ENCODE data around the gene KCNJ12.

The KCNJ12 gene

GRCh38 chr17:21365016-21365415, 11.1 kb upstream of the KCNJ12 start:
- Histone ChIP-seq H3K27ac (no peak overlapping the region), H3K9me3 (ENCODE audit: low read depth, low read length) (no peaks in the 10 kb centered on the region), H3K36me3 (ENCODE audit: insufficient read depth, low read length) (no peaks in the 10 kb centered on the region), H3K4me3 (no peak overlapping the region), H3K9ac (ENCODE audit: insufficient read length) (no peak overlapping the region)
- TF ChIP-seq POLR2AphosphoS5 (IDR thresholded peaks at IDR 0.05; ENCODE audit: borderline replicate concordance, low read depth, low read length) (no peak), EZH2 (IDR thresholded peaks at IDR 0.05) (no peak), FOXP2 (optimal IDR thresholded peaks at IDR 0.05; ENCODE audit: control extremely low read depth, extremely low read length, insufficient read depth) (no peak)
- no peak for DNase-seq (ENCODE audit: low read depth, low spot score)

DNA sequence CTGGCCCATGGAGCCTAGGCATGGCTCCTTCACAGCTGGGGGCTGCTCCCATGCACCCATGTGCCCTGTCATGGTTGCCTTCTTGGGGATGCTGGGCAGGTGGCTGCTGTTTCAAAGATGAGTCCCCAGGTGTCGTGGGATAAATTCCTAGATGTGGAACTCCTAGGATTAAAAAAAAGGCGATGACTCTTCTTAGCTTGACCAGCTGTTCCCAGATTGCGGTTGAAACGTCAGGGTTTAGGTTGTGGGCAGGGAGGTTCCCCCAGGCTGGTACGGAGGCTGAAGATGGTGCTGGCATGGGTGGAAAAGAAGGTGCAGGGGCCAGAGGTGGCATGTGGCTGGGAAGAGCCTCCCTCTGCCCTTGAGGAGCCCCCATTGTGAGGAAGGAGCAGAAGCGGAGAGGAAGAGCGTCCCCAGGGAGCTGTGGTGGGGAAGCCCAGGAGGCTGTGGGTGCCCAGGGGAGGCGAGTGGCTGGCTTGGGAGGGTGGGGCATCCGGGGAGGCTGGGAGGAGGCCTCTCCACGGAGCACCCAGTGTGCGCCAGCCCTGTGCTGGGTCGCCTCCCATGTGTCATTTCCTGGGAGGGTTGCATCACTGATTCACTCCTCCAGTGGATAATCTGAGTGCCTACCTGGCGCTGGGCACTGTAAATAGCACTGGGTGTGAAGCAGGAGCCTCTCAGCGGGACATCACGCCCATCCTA, 7.5 kb upstream of the KCNJ12 start:
- Histone ChIP-seq H3K9me3 (ENCODE audit: low read depth, low read length) (no peaks in the 10 kb centered on the region), H3K4me3 (no peak overlapping the region), H3K9ac (ENCODE audit: insufficient read length) (no peak overlapping the region), H3K36me3 (ENCODE audit: insufficient read depth, low read length) (no peaks in the 10 kb centered on the region), H3K27ac (no peak overlapping the region)
- no peak for DNase-seq (ENCODE audit: low read depth, low spot score)
- TF ChIP-seq EZH2 (IDR thresholded peaks at IDR 0.05) (no peak), POLR2AphosphoS5 (IDR thresholded peaks at IDR 0.05; ENCODE audit: borderline replicate concordance, low read depth, low read length) (no peak), FOXP2 (optimal IDR thresholded peaks at IDR 0.05; ENCODE audit: control extremely low read depth, extremely low read length, insufficient read depth) (no peak)

GRCh38 chr17:21369395-21369794, 6.8 kb upstream of the KCNJ12 start:
- Histone ChIP-seq H3K36me3 (ENCODE audit: insufficient read depth, low read length) (no peaks in the 10 kb centered on the region), H3K4me3 (no peak overlapping the region), H3K9me3 (ENCODE audit: low read depth, low read length) (no peaks in the 10 kb centered on the region), H3K9ac (ENCODE audit: insufficient read length) (no peak overlapping the region), H3K27ac (no peak overlapping the region)
- TF ChIP-seq FOXP2 (optimal IDR thresholded peaks at IDR 0.05; ENCODE audit: control extremely low read depth, extremely low read length, insufficient read depth) (no peak), POLR2AphosphoS5 (IDR thresholded peaks at IDR 0.05; ENCODE audit: borderline replicate concordance, low read depth, low read length) (no peak), EZH2 (IDR thresholded peaks at IDR 0.05) (no peak)
- DNase-seq (ENCODE audit: low read depth, low spot score), result no peak

- DNase-seq (ENCODE audit: low read depth, low spot score), result no peak
- Histone ChIP-seq H3K27ac (no peak overlapping the region), H3K9ac (ENCODE audit: insufficient read length) (no peak overlapping the region)
These were observed 5.7 kb upstream of the KCNJ12 start for GRCh38 chr17:21370430-21370829.

DNA sequence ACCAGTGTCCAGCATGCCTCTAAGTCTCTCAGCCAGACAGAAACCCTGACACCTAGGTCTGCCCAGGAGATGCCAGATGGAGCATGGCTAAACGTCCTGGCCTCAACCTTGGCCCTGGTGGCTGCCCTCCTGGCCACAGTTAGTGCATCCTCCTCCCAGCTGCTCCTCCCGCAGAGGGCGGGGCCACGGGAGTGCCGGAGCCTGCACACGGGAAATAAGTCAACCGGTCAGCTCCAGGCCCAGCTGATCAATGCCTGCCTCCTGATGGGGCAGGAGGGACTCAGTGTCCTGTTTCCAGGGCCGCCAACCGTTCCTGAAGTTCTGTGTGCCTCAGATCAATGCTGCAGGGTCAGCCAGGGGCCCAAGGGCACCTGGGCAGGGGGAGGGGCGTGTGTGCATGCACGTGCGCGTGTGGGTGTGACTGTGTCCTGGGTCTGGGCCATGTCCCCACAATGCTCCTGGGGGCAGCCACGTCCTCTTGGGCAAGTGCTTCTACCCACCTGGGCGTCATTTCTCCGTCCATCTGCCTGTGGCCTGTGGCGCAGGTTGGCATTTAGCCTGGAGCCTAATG, 4.6 kb upstream of the KCNJ12 start:
- Histone ChIP-seq H3K9ac (ENCODE audit: insufficient read length) (no peak overlapping the region), H3K36me3 (ENCODE audit: insufficient read depth, low read length) (no peaks in the 10 kb centered on the region), H3K4me3 (no peak overlapping the region), H3K27ac (no peak overlapping the region), H3K9me3 (ENCODE audit: low read depth, low read length) (no peaks in the 10 kb centered on the region)
- DNase-seq (ENCODE audit: low read depth, low spot score), result no peak
- TF ChIP-seq POLR2AphosphoS5 (IDR thresholded peaks at IDR 0.05; ENCODE audit: borderline replicate concordance, low read depth, low read length), result no peak
- TF ChIP-seq FOXP2 (optimal IDR thresholded peaks at IDR 0.05; ENCODE audit: control extremely low read depth, extremely low read length, insufficient read depth), result no peak
- no peak for TF ChIP-seq EZH2 (IDR thresholded peaks at IDR 0.05)

More at GRCh38 chr17:21370430-21370829, 5.7 kb upstream of the KCNJ12 start:
- Histone ChIP-seq H3K4me3 (no peak overlapping the region; the same call in 1 of the 2 replicates), H3K36me3 (ENCODE audit: insufficient read depth, low read length) (no peaks in the 10 kb centered on the region), H3K9me3 (ENCODE audit: low read depth, low read length) (no peaks in the 10 kb centered on the region)
- TF ChIP-seq EZH2 (IDR thresholded peaks at IDR 0.05) (no peak), POLR2AphosphoS5 (IDR thresholded peaks at IDR 0.05; ENCODE audit: borderline replicate concordance, low read depth, low read length) (no peak), FOXP2 (optimal IDR thresholded peaks at IDR 0.05; ENCODE audit: control extremely low read depth, extremely low read length, insufficient read depth) (no peak)

- DNase-seq (ENCODE audit: low read depth, low spot score), result no peak
- Histone ChIP-seq H3K36me3 (ENCODE audit: insufficient read depth, low read length) (no peaks in the 10 kb centered on the region), H3K27ac (no peak overlapping the region), H3K9ac (ENCODE audit: insufficient read length) (no peak overlapping the region), H3K4me3 (no peak overlapping the region), H3K9me3 (ENCODE audit: low read depth, low read length) (no peaks in the 10 kb centered on the region)
- TF ChIP-seq POLR2AphosphoS5 (IDR thresholded peaks at IDR 0.05; ENCODE audit: borderline replicate concordance, low read depth, low read length) (no peak), EZH2 (IDR thresholded peaks at IDR 0.05) (no peak), FOXP2 (optimal IDR thresholded peaks at IDR 0.05; ENCODE audit: control extremely low read depth, extremely low read length, insufficient read depth) (no peak)
These were observed 3.8 kb upstream of the KCNJ12 start for GRCh38 chr17:21372256-21372954.

DNA sequence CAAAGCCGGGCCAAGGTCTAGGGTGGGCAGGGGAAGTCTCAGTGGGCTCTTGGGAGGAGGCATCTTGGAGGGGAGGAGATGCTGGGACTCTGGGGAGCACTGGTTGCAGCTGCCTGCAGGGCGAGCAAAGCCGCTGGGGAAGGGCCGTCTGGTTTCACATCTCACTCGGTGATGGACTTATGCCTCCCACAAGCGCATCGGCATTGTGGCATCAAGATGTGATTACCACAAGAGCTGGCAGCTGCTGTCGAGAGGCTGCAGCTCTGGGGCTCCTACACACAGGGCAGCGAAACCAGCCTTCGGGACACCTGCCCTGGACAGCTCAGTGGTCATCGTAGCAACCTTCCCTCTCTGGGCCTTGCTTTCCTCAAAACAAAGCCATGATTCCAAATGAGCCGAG, 3.1 kb upstream of the KCNJ12 start:
- DNase-seq (ENCODE audit: low read depth, low spot score), result no peak
- Histone ChIP-seq H3K9me3 (ENCODE audit: low read depth, low read length) (no peaks in the 10 kb centered on the region), H3K27ac (no peak overlapping the region), H3K36me3 (ENCODE audit: insufficient read depth, low read length) (no peaks in the 10 kb centered on the region), H3K9ac (ENCODE audit: insufficient read length) (no peak overlapping the region), H3K4me3 (no peak overlapping the region)
- TF ChIP-seq EZH2 (IDR thresholded peaks at IDR 0.05), result no peak
- no peak for TF ChIP-seq POLR2AphosphoS5 (IDR thresholded peaks at IDR 0.05; ENCODE audit: borderline replicate concordance, low read depth, low read length)
- no peak for TF ChIP-seq FOXP2 (optimal IDR thresholded peaks at IDR 0.05; ENCODE audit: control extremely low read depth, extremely low read length, insufficient read depth)

- no peaks in the 10 kb centered on the region for H3K36me3 ChIP-seq (ENCODE audit: insufficient read depth, low read length)
- no peaks in the 10 kb centered on the region for H3K9me3 ChIP-seq (ENCODE audit: low read depth, low read length)
- no peak overlapping the region for H3K9ac ChIP-seq (ENCODE audit: insufficient read length)
- DNase-seq (ENCODE audit: low read depth, low spot score), result no peak
- H3K27ac ChIP-seq, result no peak overlapping the region
- H3K4me3 ChIP-seq, result no peak overlapping the region
- TF ChIP-seq FOXP2 (optimal IDR thresholded peaks at IDR 0.05; ENCODE audit: control extremely low read depth, extremely low read length, insufficient read depth) (no peak), POLR2AphosphoS5 (IDR thresholded peaks at IDR 0.05; ENCODE audit: borderline replicate concordance, low read depth, low read length) (no peak), EZH2 (IDR thresholded peaks at IDR 0.05) (no peak)
These were observed 2.3 kb upstream of the KCNJ12 start for GRCh38 chr17:21373696-21374440.
